SU-DHL-6 (cell line): ENCODE data around the gene ATP5F1D.

Source experiments
- CTCF ChIP-seq: fragments of 200-600 bp; sonication (generic); IDR thresholded peaks from one replicate; pipeline ENCODE4 v1.5.1; 2017; ENCODE audit warnings: antibody characterized with exemption, mild to moderate bottlenecking, low read length, moderate library complexity; ENCODE audit not compliant: insufficient read depth, poor library complexity, severe bottlenecking
- EZH2phosphoT487 ChIP-seq: fragments of 200-600 bp; sonication (generic), shearing (Covaris generic); conservative IDR thresholded peaks from 2 replicates; pipeline ENCODE4 v1.6.1; 2018; ENCODE audit warnings: mild to moderate bottlenecking, antibody characterized with exemption, low read length, moderate library complexity, mixed read lengths

- TF ChIP-seq CTCF (no peak), EZH2phosphoT487 (no peak)
Observed at GRCh38 chr19:1274852-1275259, 33.3 kb downstream of the ATP5F1D start.
